Mesothelial cell of epicardium (in vitro differentiated cells): ENCODE results near the gene CNOT6. TPM values are rescaled to one million over a fixed set of nuclear protein-coding genes. Genes with fewer than 3 reads are reported as not detected.
A peak's percentile ranks its signal among the peaks of the same experiment; 100 is the strongest.

ENCODE experiments used
- DNase-seq, 2 experiments: peaks; one replicate each; pipeline ENCODE4 v3.0.0; 2021; ENCODE audit warnings: low spot score in 2 of 2; ENCODE audit not compliant: unreplicated experiment in 2 of 2
- H3K27ac Mint-ChIP-seq: 2 replicates; pipeline ENCODE4 v1.8.0; 2021; ENCODE audit warnings: mixed read lengths
- H3K27me3 Mint-ChIP-seq: 2 replicates; pipeline ENCODE4 v1.8.0; 2021; ENCODE audit warnings: low read depth, mixed read lengths
- H3K36me3 Mint-ChIP-seq: 2 replicates; pipeline ENCODE4 v1.8.0; 2021; ENCODE audit warnings: mixed read lengths
- H3K4me1 Mint-ChIP-seq: 2 replicates; pipeline ENCODE4 v1.8.0; 2021; ENCODE audit warnings: mixed read lengths
- H3K4me3 Mint-ChIP-seq: 2 replicates; pipeline ENCODE4 v1.8.0; 2021; ENCODE audit warnings: mild to moderate bottlenecking, moderate library complexity, mixed read lengths
- H3K9me3 Mint-ChIP-seq: 2 replicates; pipeline ENCODE4 v1.8.0; 2021; ENCODE audit warnings: mixed read lengths
- total RNA-seq: library from RNA; stranded (reverse); gene quantifications from 3 replicates; pipeline ENCODE4 v1.2.1, GENCODE V29; 2021
- TF ChIP-seq, protein P1 (sequence below): fragments of 200-600 bp; sonication (generic); IDR thresholded peaks from one replicate; pipeline ENCODE4 v1.5.0; 2021; ENCODE audit warnings: antibody characterized with exemption; ENCODE audit not compliant: unreplicated experiment

CNOT6 gene
- total RNA-seq, 1 donor from 2014 or later: 53.7 TPM

DNA sequence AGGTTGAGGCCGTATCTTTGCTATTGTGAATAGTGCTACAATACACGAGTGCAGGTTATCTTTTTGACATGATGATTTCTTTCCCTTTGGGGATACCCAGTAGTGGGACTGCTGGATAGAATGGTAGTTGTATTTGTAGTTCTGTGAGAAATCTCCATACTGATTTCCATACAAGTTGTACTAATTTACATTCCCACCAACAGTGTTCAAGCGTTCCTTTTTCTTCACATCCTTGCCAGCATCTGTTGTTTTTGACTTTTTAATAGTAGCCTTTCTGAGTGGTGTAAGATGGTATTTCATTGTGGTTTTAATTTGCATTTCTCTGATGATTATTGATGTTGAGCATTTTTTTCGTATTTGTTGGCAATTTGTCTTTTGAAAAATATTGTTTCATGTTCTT lies 41.4 kb downstream of the CNOT6 start:
- no peak for DNase-seq
- Mint-ChIP-seq H3K27ac (no peak overlapping the region), H3K4me1 (no peaks in the 10 kb centered on the region), H3K4me3 (no peak overlapping the region), H3K9me3 (peaks cover 12% of the 10 kb centered on the region), H3K36me3 (peaks cover 60% of the 10 kb centered on the region), H3K27me3 (no peaks in the 10 kb centered on the region)
- TF ChIP-seq, protein P1, sequence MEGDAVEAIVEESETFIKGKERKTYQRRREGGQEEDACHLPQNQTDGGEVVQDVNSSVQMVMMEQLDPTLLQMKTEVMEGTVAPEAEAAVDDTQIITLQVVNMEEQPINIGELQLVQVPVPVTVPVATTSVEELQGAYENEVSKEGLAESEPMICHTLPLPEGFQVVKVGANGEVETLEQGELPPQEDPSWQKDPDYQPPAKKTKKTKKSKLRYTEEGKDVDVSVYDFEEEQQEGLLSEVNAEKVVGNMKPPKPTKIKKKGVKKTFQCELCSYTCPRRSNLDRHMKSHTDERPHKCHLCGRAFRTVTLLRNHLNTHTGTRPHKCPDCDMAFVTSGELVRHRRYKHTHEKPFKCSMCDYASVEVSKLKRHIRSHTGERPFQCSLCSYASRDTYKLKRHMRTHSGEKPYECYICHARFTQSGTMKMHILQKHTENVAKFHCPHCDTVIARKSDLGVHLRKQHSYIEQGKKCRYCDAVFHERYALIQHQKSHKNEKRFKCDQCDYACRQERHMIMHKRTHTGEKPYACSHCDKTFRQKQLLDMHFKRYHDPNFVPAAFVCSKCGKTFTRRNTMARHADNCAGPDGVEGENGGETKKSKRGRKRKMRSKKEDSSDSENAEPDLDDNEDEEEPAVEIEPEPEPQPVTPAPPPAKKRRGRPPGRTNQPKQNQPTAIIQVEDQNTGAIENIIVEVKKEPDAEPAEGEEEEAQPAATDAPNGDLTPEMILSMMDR: no peak

- Mint-ChIP-seq H3K4me1 (no peaks in the 10 kb centered on the region), H3K27ac (no peak overlapping the region), H3K36me3 (peaks cover 50% of the 10 kb centered on the region), H3K9me3 (peaks cover 9% of the 10 kb centered on the region), H3K27me3 (no peaks in the 10 kb centered on the region), H3K4me3 (no peak overlapping the region)
- TF ChIP-seq, protein P1: no peak
- DNase-seq: no peak
These were observed 46.0 kb downstream of the CNOT6 start for GRCh38 chr5:180540050-180540694.

- Mint-ChIP-seq H3K4me1 (no peaks in the 10 kb centered on the region), H3K27me3 (no peaks in the 10 kb centered on the region), H3K4me3 (no peak overlapping the region), H3K27ac (no peak overlapping the region), H3K36me3 (peaks cover 44% of the 10 kb centered on the region), H3K9me3 (peaks cover 9% of the 10 kb centered on the region)
- TF ChIP-seq, protein P1: no peak
- DNase-seq: no peak
These were observed 47.5 kb downstream of the CNOT6 start for GRCh38 chr5:180541710-180542109.

- no peak overlapping the region for H3K27ac Mint-ChIP-seq
- no peak for DNase-seq
- H3K9me3 Mint-ChIP-seq: peaks cover 5% of the 10 kb centered on the region
- no peaks in the 10 kb centered on the region for H3K27me3 Mint-ChIP-seq
- peaks cover 5% of the 10 kb centered on the region for H3K4me1 Mint-ChIP-seq
- no peak overlapping the region for H3K4me3 Mint-ChIP-seq
- TF ChIP-seq, protein P1: no peak
- peaks cover 36% of the 10 kb centered on the region for H3K36me3 Mint-ChIP-seq
These were observed 51.1 kb downstream of the CNOT6 start for GRCh38 chr5:180545248-180545647.

DNA sequence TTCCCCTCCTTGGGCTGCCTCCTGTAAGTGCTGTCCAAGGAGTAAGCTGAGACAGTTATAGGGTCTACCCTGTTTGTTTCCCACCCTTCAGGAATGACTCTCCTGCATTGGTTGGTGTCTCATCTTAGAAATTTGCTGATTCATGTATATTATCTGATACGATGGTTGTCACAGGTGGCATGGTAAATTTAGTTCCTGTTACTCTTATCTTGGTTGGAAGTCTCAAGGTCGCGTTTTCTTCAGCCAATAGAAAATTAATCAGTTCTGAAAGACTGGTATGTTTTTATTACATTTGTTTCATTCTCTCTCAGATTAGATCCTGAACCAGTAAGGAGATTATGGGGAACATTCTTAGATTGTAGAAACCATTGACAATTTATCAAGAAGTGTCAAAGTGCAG lies 54.4 kb downstream of the CNOT6 start:
- Mint-ChIP-seq H3K27me3 (no peaks in the 10 kb centered on the region), H3K4me1 (peaks cover 16% of the 10 kb centered on the region), H3K4me3 (no peak overlapping the region), H3K36me3 (peaks cover 35% of the 10 kb centered on the region), H3K9me3 (no peaks in the 10 kb centered on the region), H3K27ac (peak overlapping the region; percentile 6)
- TF ChIP-seq, protein P1: no peak
- DNase-seq: no peak

GRCh38 chr5:180553530-180553929 lies 59.4 kb downstream of the CNOT6 start:
- Mint-ChIP-seq H3K4me3 (no peak overlapping the region), H3K36me3 (peaks cover 39% of the 10 kb centered on the region), H3K9me3 (no peaks in the 10 kb centered on the region), H3K4me1 (peaks cover 36% of the 10 kb centered on the region), H3K27ac (peak overlapping the region; percentile 85), H3K27me3 (no peaks in the 10 kb centered on the region)
- TF ChIP-seq, protein P1: no peak
- no peak for DNase-seq
